Liver (tissue), 3 donors: ENCODE results near the gene SDF4.

ENCODE experiments used
- JUND ChIP-seq, 2 donors: IDR thresholded peaks; 2 replicates each; pipeline ENCODE4 v1.6.1; 2016; ENCODE audit warnings: antibody characterized with exemption in 2 of 2
- TAF1 ChIP-seq: conservative IDR thresholded peaks from 2 replicates; pipeline ENCODE4 v1.6.1; 2016; ENCODE audit warnings: antibody characterized with exemption, mild to moderate bottlenecking
- YY1 ChIP-seq: IDR thresholded peaks from 2 replicates; pipeline ENCODE4 v1.6.1; 2016; ENCODE audit warnings: antibody characterized with exemption, mild to moderate bottlenecking
- ZBTB33 ChIP-seq: IDR thresholded peaks from 2 replicates; pipeline ENCODE4 v1.6.1; 2016; ENCODE audit warnings: antibody characterized with exemption
- TF ChIP-seq, protein P1 (sequence below): fragments of 150-350 bp; IDR thresholded peaks from 2 replicates; pipeline ENCODE4 v1.5.1; 2017; ENCODE audit warnings: improper control_type of control experiment, low read depth, low read length; ENCODE audit not compliant: missing input control
- TF ChIP-seq, protein P2 (sequence below): IDR thresholded peaks from 2 replicates; pipeline ENCODE4 v1.6.1; 2016; ENCODE audit warnings: antibody characterized with exemption, mild to moderate bottlenecking
- donor health status: healthy.
- donor health status: healthy.

- TF ChIP-seq YY1 (no peak), TAF1 (no peak), ZBTB33 (no peak), JUND (IDR thresholded peaks at IDR 0.05) (no peak)
- TF ChIP-seq, protein P1, sequence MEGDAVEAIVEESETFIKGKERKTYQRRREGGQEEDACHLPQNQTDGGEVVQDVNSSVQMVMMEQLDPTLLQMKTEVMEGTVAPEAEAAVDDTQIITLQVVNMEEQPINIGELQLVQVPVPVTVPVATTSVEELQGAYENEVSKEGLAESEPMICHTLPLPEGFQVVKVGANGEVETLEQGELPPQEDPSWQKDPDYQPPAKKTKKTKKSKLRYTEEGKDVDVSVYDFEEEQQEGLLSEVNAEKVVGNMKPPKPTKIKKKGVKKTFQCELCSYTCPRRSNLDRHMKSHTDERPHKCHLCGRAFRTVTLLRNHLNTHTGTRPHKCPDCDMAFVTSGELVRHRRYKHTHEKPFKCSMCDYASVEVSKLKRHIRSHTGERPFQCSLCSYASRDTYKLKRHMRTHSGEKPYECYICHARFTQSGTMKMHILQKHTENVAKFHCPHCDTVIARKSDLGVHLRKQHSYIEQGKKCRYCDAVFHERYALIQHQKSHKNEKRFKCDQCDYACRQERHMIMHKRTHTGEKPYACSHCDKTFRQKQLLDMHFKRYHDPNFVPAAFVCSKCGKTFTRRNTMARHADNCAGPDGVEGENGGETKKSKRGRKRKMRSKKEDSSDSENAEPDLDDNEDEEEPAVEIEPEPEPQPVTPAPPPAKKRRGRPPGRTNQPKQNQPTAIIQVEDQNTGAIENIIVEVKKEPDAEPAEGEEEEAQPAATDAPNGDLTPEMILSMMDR = no peak
- TF ChIP-seq, protein P2, sequence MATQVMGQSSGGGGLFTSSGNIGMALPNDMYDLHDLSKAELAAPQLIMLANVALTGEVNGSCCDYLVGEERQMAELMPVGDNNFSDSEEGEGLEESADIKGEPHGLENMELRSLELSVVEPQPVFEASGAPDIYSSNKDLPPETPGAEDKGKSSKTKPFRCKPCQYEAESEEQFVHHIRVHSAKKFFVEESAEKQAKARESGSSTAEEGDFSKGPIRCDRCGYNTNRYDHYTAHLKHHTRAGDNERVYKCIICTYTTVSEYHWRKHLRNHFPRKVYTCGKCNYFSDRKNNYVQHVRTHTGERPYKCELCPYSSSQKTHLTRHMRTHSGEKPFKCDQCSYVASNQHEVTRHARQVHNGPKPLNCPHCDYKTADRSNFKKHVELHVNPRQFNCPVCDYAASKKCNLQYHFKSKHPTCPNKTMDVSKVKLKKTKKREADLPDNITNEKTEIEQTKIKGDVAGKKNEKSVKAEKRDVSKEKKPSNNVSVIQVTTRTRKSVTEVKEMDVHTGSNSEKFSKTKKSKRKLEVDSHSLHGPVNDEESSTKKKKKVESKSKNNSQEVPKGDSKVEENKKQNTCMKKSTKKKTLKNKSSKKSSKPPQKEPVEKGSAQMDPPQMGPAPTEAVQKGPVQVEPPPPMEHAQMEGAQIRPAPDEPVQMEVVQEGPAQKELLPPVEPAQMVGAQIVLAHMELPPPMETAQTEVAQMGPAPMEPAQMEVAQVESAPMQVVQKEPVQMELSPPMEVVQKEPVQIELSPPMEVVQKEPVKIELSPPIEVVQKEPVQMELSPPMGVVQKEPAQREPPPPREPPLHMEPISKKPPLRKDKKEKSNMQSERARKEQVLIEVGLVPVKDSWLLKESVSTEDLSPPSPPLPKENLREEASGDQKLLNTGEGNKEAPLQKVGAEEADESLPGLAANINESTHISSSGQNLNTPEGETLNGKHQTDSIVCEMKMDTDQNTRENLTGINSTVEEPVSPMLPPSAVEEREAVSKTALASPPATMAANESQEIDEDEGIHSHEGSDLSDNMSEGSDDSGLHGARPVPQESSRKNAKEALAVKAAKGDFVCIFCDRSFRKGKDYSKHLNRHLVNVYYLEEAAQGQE = no peak
These were observed 25.3 kb downstream of the SDF4 start, which contains the start of gene TNFRSF18 for GRCh38 chr1:1206376-1206965.
